Hematopoietic multipotent progenitor cell treated with erythropoietin and hydrocortisone succinate and interleukin-3 and kit ligand, for 4 days (in vitro differentiated cells): ENCODE data around the gene VHLL.
"Not testable (repeated sequence)": the region's sequence is repeated elsewhere in the genome, so short reads cannot be mapped to it uniquely, and the experiment has no call there.

Experiments used
- DNase-seq: peaks from one replicate; pipeline ENCODE4 v3.0.0-alpha.2; 2015

VHLL gene

DNA sequence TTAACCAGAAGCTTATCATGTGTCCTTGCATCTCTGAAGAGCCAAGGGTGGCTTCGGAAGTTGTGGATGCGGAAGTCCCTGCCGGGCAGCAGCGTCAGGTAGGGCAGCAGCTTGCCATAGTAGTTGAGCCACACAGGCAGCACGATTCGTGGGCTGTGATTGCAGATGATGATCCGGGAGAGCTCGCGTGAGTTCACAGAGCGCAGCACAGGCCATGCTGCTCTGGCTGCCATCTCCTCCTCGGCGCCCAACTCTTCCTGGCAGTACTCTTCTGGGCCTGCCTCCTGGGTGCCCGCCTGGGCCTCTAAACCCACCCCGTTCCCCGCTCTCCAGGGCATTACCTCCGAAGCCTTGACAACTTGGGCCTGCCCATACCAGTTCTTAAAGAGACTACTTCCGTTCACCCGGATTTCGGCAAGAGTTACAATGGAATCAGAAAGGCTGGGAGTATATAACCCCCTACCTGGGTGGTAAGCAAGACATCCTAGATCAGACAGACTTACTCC is at the start of gene VHLL:
TSS of gene VHLL (minus strand) at position 456 of the 506 bp plus-strand sequence. CDS start at position 338, 118 bp downstream.
- no peak for DNase-seq

DNA sequence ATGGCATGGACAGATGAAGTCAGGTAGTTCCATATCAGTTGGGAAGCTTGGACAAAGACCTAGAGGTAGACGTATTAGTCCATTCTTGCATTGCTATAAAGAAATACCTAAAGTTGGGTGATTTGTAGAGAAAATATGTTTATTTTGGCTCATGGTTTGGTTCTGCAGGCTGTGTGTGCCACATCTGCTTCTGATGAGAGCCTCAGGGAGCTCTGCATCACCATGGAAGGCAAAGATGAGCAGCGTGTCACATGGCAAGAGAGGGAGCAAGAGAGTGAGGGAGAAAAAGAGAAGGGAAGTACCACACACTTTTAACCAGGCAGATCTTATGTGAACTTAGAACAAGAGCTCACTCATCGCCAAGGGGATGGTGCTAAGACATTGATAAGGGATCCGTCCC is 48.2 kb upstream of the VHLL start:
- DNase-seq, result no peak

DNA sequence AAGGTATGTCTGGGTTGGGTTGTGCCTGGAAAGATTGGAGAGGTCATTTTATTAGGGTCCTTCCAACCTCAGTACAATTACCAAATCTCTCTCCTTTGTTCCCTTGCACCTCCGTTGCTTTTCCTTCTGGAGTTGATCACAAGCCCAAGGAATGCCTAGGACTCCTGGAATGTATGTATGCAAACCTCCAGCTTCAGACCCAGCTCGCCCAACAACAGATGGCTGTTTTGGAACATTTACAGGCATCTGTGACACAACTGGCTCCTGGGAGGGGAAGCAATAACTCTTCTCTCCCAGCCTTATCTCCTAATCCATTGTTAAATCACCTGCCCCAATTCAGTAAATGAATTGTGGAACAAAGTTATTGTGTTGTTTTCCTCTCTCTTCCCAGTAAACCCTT is 47.5 kb upstream of the VHLL start:
- DNase-seq, result no peak

DNA sequence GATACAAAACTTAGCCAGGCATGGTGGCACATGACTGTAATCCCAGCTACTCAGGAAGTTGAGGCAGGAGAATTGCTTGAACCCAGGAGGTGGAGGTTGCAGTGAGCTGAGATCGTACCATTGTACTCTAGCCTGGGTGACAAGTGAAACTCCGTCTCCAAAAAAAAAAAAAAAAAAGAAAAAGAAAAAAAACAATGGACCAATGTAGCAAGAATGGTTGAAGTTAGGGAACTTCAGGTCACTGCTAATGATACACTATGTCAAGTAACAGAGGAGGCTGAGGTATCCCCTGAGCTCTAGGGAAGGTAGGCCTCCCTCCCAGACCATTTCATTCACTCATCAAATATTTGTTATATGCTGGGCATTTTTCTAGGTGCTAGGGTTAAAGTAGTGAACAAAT is 46.9 kb upstream of the VHLL start:
- not testable (repeated sequence) for DNase-seq

DNA sequence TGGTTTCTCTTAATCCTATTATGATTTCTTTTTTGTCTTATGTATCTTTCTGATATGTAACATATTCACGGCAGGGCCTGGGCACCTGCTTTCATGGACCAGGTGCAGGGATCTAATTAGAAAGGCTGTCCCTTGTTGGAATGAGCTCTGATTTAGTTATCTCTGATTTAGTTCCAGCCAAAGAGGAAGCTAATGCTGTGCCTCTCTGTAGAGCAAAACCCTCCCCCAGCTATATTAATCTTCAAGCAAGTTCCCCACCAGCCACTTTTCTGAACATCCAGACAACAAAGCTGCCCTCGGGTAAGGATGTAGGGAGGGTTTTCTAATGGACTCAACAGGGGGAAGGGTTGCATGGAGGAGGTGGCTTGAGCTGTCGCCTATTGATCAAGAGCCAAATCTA is 45.3 kb upstream of the VHLL start:
- DNase-seq, result no peak

DNA sequence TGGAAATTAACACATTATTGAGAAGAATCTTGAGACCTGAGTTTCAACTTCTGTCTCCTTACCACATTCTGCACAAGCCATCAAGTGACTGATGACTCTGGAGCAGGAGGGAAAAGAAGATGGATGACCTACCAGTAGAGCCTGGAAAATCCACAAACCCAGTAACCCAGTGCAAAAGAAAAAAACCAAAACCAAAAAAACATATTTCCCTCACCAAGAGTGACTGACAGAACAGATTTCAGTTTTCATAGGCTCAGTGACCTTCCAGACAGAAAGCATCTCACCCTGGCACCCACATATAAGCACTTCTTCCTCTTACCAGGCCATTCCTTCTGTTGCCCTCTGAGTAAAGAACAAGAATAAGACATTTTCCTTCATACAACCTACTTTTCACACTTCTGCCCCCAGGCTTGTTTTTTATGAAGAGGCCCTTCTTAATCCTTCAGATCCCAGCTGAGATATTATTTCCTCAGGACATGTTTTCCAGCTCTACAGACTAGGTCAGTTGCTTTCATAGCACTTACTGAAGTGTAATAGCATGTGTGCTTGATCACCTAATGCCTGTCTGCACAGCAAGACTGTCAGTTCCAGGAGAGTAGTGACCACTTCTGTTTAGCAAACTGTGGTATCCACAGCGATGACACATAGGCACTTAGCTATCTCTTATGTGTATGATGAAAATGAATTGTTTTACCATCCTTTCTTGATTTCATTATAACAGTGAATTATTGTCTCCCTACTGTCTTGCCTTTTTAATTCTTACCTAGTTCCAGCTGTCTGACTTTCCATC is 43.3 kb upstream of the VHLL start:
- no peak for DNase-seq

DNA sequence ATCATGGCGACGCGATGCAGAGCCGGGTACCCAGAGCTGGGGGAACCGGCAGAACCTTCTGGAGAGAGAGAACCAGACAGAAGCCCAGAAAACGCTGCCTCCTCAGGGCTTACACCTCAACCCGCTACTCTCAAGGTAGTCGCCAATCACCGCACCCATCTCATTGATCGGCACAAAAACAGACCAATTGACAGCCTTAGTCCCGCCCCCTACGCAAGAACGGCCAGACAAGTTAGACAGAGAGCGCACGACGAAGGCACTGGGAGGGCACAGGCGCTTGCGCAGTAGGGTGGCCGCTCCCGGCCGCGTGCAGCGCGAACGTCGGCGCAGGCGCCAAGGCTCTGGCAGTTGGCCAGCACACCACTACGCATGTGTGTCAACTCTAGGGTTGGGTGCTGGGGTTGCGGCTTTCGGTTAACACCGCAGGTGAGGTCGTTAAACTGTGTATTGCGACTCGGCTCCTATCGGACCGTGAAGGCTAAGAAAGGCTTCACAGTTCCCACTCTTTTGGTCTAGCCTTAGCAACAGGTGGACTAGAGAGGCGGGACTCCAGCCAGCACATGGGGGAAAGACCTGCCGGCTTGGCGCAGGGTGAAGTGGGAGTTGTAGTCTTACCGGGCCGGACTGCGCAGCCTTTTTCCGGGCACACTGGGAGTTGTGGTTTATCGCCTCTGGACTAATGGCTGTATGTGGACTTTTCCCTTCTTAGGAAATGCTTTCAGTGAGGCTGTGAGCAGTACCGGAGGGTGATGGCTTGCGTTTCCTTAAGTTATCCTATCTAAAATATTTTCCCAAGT is 39.3 kb upstream of the VHLL start, which contains the start of the genes CCT3 and TSACC:
TSS of gene CCT3 (minus strand) at position 113 of the 797 bp plus-strand sequence. CDS start at position 5, 108 bp downstream.
TSS of gene TSACC (plus strand) at position 347 of the 797 bp plus-strand sequence. CDS start 1,232 bp downstream, outside the sequence.
- peak; percentile 100 for DNase-seq

DNA sequence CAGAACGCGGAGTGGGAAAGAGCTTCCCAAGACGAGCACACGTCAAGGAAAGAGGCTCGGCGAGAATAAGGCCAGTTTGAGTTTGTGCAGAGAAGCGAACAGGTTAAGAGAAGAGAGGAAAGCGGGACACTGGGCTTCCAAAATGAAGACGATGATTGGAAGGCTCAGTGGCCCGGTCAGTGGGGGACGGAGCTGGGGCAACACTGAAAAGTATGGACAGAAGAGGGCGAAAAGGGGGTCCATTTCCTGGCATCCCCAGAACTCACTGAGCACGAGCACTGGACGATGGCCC is 38.7 kb upstream of the VHLL start:
- no peak for DNase-seq

DNA sequence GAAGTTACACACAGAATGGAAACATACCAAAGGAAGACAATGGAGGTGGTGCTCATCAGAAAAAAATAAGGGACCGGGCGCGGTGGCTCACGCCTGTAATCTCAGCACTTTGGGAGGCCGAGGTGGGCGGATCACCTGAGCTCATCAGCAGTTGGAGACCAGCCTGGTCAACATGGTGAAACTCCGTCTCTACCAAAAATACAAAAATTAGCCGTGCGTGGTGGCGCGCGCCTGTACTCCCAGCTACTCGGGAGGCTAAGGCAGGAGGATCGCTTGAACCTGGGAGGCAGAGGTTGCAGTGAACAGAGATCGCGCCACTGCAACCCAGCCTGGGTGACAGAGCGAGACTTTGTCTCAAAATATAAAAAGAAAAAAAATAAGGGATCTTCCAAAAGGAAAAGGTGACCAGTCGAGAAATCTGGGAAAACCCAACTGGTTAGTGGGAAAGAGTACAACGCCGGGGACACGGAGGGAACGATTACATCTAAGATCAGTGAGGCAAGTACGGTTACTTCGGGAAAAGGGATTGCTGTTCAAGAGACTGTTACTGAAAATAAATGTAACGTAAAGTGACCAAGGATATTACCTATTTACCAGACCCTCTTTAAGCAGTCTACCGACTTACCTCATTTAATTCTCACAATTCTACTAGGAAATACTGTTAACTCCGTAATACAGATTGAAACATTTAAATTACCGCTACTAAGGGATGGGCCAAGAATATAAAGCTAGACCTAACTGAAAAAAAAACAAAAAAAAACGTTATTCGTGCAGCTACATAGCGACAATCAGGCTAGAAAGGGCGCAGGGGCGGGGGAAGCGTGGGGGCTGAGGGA is 38.2 kb upstream of the VHLL start:
- no peak for DNase-seq

DNA sequence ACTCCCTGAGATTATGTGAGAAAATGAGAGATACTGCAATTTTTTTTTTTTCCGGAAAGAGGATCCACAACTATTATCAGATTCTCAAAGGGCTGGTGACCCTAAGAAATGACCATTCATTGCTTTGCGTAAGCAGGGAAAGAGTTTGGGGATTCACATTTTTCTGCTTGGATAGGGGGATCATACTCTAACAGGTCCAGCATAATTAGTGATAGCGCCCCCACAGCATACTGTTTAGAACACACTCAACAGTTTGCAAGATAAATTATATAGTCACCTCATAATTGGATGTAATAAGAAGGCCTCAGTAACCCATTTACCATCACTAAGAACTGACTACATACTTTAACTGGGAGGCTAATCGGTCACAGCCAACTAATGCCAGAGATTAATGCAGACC is 37.1 kb upstream of the VHLL start:
- DNase-seq, result peak; percentile 73

DNA sequence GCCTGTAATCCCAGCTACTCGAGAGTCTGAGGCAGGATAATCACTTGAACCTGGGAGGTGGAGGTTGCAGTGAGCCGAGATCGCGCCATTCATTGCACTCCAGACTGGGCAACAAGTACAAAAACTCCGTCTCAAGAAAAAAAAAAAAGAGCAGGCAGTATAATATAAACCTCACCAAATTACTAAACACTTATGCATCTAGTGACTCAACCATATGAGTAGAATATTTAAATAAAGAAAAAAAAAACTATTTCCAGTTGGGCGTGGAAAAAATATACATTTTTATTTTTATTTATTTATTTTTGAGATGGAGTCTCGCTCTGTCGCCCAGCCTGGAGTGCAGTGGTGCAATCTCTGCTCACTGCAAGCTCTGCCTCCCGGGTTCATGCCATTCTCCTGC is 24.1 kb upstream of the VHLL start:
- DNase-seq, result not testable (repeated sequence)

DNA sequence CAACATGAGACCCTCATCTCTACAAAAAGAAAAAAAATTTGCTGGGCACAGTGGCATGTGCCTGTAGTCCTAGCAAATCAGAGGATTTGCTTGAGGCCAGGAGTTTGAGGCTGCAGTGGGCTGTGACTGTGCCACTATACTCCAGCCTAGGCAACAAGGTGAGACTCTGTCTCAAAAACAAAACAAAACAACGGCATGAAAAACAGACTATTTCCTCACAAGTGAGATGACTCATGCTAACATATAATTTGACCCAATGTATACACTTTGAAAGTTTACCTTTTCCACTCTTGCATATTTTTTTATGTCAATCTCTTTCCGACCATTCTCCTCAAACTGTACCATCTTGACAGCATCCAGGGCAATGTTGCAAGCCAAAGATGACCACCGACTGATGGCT is 21.5 kb upstream of the VHLL start:
- no peak for DNase-seq

DNA sequence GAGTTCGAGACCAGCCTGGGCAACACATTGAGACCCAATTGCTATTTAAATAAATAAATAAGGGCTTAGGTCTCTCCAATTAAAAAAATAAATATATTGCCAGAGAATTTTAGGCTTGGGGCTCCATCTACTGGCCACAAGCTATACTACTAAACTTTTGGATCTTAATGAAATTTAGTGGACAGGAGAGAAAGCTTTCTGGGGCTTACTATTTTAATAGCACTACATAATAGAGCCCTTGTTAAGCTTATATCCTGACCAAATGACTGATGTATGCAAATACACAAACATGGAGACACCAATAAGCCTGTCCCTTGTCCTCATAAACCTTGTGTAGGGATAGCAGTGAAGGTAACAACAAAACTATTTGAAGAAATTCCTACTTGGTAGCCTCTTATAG is 20.6 kb upstream of the VHLL start:
- DNase-seq, result peak; percentile 63

DNA sequence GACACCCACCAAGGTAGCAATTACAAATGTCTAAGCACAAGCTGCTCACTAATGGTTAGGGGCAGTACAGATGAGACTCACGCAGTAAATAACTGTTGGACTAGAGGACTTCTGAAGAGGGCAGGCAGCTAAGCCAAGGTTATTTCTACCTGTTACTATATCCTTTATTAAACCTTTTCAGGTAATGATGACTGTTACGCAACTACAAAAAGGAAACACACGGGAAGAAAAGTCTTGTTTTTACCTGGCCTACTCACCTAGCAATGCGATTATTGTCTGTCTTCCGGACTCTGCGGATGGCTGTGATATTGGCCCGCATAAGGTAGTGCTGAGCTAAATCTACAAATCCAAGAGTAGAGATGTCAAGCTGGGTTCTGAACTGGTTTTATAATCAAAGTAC is 17.8 kb upstream of the VHLL start:
- DNase-seq, result no peak

DNA sequence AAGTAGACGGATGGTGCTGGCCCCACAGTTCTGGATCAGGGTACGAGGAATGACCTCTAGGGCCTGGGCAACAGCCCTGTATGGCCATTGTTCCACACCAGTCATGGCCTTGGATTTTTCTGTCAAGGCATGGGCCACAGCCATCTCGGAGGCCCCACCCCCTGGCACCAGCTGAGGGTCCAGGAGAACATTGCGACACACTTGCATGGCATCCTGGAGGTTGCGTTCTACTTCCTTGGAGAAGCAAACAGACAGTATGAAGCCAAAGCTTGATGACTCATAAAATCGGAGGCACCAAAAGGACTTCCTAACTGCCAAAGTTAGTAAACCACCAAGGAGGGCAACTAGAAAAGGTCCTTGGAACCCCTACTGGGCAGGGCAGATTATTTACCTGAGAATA is 11.9 kb upstream of the VHLL start:
- peak; percentile 27 for DNase-seq

DNA sequence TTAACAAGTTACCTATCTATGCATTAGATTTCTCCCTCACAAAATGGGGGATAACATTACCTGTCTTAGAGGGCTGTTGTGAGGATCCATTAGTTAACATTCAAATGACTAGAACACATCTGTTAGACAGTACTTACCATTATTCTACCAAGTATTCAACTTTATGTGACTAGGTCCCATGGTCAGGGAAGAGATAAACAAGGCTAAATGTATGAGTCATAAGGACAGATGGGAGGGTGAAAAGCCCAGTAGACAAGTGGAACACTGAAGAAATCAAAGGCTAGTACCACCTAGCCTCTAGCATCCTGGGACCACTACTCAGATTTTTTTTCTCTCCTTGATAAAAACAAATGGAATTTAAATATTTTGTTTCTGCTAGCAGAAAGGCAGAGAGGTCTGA is 9.0 kb upstream of the VHLL start:
- no peak for DNase-seq

DNA sequence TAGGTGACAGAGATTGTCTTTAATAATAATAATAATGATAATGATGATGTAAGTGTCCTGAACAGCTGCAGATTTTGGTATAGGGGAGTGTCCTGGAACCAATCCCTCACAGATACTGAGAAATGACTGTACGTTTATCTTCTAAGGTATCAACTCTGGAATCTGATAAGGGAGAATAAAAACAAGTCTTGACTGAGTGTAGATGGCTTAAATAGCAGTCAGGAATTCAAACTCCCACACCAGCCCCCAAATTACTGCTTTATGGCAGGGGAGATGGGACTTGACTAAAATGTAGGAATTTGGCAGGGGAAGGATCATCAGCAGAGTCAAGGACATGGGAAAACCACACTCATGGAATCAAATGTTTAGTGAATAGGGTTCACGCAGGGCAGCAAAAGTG is 6.1 kb upstream of the VHLL start:
- DNase-seq, result no peak

DNA sequence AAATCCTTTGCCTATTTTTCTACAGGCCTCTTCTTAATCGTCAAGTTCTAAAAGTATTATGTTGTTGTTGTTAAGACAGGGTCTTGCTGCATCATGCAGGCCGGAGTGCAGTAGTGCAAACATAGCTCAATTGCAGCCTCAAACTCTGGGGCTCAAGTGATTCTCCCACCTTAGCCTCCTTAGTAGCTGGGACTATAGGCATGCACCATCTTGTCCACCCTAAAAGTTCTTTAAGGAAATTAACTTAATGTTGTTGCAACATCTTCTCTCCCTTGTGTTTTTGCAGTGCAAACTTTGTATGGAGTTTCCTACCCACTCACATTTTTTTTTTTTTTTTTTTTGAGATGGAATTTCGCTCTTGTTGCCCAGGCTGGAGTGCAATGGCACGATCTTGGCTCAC is 4.1 kb upstream of the VHLL start:
- no peak for DNase-seq

DNA sequence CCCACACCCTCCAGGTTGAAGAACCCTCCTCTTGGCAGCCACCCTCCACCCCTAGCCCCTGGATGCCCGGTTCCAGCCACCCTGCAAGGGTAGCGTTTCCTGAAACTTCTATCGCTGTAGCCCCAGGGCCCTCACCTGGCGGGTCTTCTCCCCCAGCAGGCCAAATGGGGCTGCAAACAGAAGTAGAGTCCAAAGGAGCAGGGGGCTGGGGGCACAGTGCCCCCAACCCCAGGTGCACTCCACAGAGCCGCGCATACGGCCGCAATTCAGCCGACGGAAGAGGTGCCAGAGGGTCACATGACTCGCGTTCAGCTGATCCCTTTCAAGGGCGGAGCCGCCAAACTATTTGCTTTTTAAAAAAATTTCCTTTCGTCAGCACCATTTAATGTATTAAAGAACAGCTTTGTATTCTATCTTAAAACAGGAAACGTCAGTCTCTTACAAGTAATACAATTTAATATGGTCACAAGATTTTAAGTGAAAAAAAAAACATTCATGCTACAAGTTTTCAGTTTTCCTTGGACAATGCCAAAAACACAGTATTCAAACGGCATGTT is 3.6 kb downstream of the VHLL start, which contains the start of gene GLMP:
TSS of gene GLMP (minus strand) at position 289 of the 557 bp plus-strand sequence. CDS start at position 255, 34 bp downstream.
- DNase-seq, result peak; percentile 86

DNA sequence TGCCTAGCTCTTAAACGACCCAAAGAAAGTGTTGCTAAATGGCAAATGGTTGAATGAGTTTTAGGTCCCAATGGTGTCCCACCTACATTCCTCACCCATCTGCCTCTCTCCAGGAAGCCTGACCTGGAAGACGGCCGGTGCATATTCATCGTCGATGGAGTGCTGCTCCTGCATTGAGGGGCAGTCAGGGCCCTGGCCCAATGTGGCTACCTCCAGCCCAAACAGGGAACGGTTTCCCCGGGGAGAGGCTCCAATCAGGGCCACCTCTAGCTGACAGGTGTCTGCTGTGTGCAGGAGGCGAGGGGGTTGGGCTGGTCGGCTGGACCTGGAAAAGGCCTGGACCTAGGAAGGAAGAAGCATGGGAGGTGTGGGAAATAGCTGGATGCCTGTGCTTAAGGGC is 5.2 kb downstream of the VHLL start:
- DNase-seq, result no peak

DNA sequence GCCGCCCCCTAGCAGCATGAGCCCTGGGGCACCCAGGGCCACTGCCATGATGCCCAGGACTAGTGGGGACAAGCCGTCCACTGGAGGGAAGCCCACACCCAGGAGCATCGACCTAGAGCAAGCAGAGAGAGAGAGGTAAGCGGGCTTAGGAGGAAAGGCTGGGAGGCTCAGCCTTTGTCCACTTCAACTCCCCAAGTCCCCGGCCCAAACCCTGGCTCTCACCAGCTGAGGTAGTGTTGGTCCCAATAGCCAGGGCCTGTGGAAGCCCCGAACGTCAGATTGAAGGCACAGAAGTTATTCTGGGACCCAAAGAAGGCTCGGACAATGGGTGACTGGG is 6.0 kb downstream of the VHLL start:
- no peak for DNase-seq

DNA sequence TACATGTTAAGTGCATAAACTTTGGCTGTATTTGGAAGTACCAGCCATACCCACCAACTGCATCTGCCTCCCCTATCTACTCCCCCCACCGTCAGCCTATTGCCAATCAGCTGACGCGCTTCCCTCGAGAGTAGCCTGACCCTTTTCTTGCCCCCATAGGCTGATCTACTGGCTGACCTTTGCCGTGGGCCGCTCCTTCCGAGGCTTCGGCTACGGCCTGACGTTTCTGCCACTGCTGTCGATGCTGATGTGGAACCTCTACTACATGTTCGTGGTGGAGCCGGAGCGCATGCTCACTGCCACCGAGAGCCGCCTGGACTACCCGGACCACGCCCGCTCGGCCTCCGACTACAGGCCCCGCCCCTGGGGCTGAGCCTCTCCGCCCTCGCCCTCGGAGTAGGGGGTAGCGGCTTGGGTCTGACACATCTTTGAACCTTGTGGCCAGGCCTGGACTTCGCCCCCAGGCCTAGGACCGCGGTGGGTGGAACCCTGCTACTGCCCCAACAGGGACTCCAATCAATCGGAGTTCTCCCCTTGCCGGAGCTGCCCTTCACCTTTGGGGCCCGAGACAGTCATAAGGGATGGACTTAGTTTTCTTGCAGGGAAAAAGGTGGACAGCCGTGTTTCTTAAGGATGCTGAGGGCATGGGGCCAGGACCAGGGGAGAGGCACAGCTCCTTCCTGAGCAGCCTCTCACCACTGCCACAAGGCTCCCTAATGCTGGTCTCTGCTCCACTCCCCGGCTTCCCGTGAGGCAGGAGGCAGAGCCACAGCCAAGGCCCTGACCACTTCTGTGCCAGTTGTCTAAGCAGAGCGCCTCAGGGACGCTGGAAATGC is 7.7 kb downstream of the VHLL start:
- DNase-seq, result peak; percentile 91
